ENCODE measurements around the gene ZNF559. TPM values are rescaled to one million over a fixed set of nuclear protein-coding genes. Genes with fewer than 3 reads are reported as not detected.

ZNF559 gene
- polyA plus RNA-seq, 1 experiment: 27.8 TPM

DNA sequence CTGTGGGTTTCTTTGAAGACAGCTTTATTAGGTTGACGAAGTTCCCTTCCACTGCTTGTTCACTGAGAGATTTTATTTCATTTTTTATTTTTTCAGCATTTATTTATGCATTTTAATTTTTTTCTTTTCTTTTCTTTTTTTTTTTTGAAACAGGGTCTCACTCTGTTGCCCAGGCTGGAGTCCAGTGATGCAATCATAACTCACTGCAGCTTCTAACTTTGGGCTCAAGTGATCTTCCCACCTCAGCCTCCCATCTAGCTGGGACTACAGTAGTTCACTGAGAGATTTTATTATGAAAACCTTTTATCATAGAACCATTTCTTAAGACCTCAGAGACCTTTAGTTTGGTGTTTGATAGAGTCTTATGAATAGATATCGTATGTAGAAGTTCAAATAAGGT lies 28.5 kb downstream of the ZNF559 start:
- H3K9me3 ChIP-seq (ENCODE audit: control insufficient read depth, insufficient read depth, low read length): peaks cover 66% of the 10 kb centered on the region
- H3K27me3 ChIP-seq (ENCODE audit: control insufficient read depth, insufficient read depth, low read length): no peaks in the 10 kb centered on the region
- TF ChIP-seq, protein P1, sequence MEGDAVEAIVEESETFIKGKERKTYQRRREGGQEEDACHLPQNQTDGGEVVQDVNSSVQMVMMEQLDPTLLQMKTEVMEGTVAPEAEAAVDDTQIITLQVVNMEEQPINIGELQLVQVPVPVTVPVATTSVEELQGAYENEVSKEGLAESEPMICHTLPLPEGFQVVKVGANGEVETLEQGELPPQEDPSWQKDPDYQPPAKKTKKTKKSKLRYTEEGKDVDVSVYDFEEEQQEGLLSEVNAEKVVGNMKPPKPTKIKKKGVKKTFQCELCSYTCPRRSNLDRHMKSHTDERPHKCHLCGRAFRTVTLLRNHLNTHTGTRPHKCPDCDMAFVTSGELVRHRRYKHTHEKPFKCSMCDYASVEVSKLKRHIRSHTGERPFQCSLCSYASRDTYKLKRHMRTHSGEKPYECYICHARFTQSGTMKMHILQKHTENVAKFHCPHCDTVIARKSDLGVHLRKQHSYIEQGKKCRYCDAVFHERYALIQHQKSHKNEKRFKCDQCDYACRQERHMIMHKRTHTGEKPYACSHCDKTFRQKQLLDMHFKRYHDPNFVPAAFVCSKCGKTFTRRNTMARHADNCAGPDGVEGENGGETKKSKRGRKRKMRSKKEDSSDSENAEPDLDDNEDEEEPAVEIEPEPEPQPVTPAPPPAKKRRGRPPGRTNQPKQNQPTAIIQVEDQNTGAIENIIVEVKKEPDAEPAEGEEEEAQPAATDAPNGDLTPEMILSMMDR (IDR thresholded peaks at IDR 0.05; ENCODE audit: low read depth, low read length): no peak
- no peak for DNase-seq (ENCODE audit: low read depth, low spot score)
- CTCF ChIA-PET: no interaction called here
- no peak overlapping the region for H3K27ac ChIP-seq (ENCODE audit: low read depth, low read length)
- POLR2A ChIA-PET: no interaction called here
- no peak overlapping the region for H3K4me3 ChIP-seq (ENCODE audit: low read depth, low read length)

DNA sequence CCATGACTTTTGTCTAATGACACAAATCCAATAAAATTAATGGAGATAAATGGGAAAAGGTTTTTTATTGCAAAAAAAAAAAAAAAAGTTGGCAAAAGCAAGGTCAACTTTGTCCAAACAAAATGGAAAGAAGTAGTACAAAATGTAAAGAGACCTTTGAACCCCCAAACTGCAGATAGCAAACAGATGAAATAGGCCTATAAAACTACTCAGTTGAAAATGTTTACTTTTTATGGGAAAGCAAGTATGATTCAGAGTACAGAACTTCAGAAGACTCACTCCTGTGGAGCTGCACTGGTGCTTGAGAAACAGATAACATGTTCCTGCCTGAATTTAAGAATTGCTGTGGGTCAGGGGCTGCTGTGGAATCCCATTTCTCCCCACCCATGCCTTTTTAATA lies 29.0 kb downstream of the ZNF559 start:
- no peak overlapping the region for H3K27ac ChIP-seq (ENCODE audit: low read depth, low read length)
- TF ChIP-seq, protein P1 (IDR thresholded peaks at IDR 0.05; ENCODE audit: low read depth, low read length): no peak
- no peak overlapping the region for H3K4me3 ChIP-seq (ENCODE audit: low read depth, low read length)
- POLR2A ChIA-PET: no interaction called here
- CTCF ChIA-PET: no interaction called here
- peaks cover 70% of the 10 kb centered on the region for H3K9me3 ChIP-seq (ENCODE audit: control insufficient read depth, insufficient read depth, low read length)
- no peaks in the 10 kb centered on the region for H3K27me3 ChIP-seq (ENCODE audit: control insufficient read depth, insufficient read depth, low read length)
- DNase-seq (ENCODE audit: low read depth, low spot score): no peak

DNA sequence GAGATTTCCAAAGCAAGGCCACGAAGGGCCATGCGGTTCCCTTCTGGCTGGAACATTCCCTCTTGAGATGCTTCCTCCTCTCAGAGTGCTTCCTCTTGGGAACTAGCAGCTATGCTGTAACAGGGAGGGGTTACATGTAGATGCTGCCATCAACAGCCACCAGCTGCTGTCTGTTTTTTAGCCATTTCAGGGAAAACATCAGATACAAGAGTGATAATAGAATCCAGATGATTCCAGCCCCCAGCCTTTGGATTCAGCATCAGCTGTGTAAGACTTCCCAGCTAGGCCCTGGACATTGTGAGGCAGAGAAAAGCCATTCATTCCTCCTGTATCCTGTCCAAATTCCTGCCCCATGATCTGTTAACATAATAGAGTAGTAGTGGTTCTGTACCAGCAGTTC lies 30.7 kb downstream of the ZNF559 start:
- TF ChIP-seq, protein P1 (IDR thresholded peaks at IDR 0.05; ENCODE audit: low read depth, low read length): no peak
- Histone ChIP-seq H3K27me3 (ENCODE audit: control insufficient read depth, insufficient read depth, low read length) (no peaks in the 10 kb centered on the region), H3K9me3 (ENCODE audit: control insufficient read depth, insufficient read depth, low read length) (peaks cover 73% of the 10 kb centered on the region), H3K4me3 (ENCODE audit: low read depth, low read length) (no peak overlapping the region), H3K27ac (ENCODE audit: low read depth, low read length) (no peak overlapping the region)
- DNase-seq (ENCODE audit: low read depth, low spot score): no peak
- POLR2A ChIA-PET: no interaction called here
- CTCF ChIA-PET: no interaction called here

DNA sequence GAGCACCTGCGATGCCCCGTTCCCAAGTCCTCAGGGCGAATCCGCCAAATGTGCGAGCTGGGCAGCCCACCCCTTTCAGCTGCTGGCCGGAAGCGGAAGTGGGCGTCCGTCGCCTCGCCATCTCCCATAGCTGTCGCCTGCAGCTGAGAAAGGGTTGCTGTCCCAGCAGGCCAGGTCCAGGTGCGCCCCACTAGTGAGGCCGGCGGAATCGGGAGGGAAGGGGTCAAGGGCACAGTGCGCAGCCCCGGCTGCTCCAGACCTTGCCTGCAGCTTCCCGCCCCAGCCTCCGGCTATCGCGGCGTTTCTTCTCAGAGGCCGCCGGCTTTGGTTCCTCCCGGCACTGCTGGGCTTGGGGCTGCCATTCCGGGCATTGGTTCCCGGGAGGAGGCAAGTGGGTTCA lies 38.9 kb downstream of the ZNF559 start, which contains the start of gene ZNF177:
ZNF177 (plus strand) TSS at position 109 of the 400 bp plus-strand sequence. CDS start 15,299 bp downstream, outside the sequence.
- Histone ChIP-seq H3K4me3 (ENCODE audit: low read depth, low read length) (peak within 1 kb of the TSS; percentile 62), H3K27me3 (ENCODE audit: control insufficient read depth, insufficient read depth, low read length) (no peaks in the 10 kb centered on the region), H3K9me3 (ENCODE audit: control insufficient read depth, insufficient read depth, low read length) (peaks cover 46% of the 10 kb centered on the region), H3K27ac (ENCODE audit: low read depth, low read length) (no peak within 1 kb of the TSS)
- DNase-seq (ENCODE audit: low read depth, low spot score): no peak
- POLR2A ChIA-PET: no interaction called here
- CTCF ChIA-PET: interaction anchor here (0.5 kb wide), 1 partner anchor 223 kb away, joined by 5 read pairs; no protein-coding TSS in a partner anchor
- TF ChIP-seq, protein P1 (IDR thresholded peaks at IDR 0.05; ENCODE audit: low read depth, low read length): no peak

DNA sequence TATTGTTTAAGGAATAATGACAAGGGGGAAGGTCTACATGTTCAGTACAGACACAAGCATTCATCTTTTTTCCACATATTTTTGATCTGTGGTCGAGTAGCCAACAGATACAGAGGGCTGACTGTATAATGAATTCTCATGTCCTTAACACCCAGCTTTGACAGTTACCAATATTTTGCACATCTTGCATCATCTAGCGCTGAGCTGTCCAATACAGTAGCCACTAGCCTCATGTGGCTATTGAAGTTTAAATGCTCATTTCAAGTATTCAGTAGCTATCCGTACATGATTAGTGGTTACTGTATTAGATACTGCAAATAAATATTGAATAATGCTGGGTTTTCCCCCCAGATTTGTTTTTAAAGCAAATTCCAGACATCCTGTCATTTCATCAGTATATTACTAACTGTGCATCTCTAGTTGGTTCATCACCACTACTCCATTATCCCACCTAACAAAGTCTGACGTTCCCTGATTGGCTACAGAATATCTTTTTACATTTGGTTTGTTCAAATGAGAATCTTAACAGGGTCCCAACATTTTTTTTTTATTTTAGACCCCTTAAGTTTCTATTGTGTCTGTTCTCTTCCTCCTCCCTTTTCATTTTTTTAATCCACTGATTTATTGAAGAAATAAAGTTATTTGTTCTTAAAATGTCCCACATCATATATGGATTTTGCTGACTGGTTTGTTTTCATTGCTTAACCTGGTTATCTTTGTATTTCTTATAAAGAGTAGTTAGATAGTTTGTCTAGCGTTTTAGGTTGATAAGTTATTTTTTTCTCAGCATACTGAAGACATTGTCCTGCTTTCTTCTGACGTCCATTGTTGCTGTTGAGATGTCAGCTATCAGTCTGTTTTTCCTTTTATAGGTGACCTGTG lies 47.0 kb downstream of the ZNF559 start:
- TF ChIP-seq, protein P1 (IDR thresholded peaks at IDR 0.05; ENCODE audit: low read depth, low read length): no peak
- H3K4me3 ChIP-seq (ENCODE audit: low read depth, low read length): no peak overlapping the region
- no peaks in the 10 kb centered on the region for H3K27me3 ChIP-seq (ENCODE audit: control insufficient read depth, insufficient read depth, low read length)
- H3K9me3 ChIP-seq (ENCODE audit: control insufficient read depth, insufficient read depth, low read length): peaks cover 17% of the 10 kb centered on the region
- ChIA-PET POLR2A (no interaction called here), CTCF (no interaction called here)
- no peak for DNase-seq (ENCODE audit: low read depth, low spot score)
- H3K27ac ChIP-seq (ENCODE audit: low read depth, low read length): no peak overlapping the region
